Astrocyte of the hippocampus (primary cell): ENCODE measurements around the gene SUCLG2.
A peak's percentile ranks its signal among the peaks of the same experiment; 100 is the strongest.

Experiments
- DNase-seq: peaks from one replicate; pipeline ENCODE4 v3.0.0; 2011; ENCODE audit warnings: low read depth, low spot score

SUCLG2 gene

DNA sequence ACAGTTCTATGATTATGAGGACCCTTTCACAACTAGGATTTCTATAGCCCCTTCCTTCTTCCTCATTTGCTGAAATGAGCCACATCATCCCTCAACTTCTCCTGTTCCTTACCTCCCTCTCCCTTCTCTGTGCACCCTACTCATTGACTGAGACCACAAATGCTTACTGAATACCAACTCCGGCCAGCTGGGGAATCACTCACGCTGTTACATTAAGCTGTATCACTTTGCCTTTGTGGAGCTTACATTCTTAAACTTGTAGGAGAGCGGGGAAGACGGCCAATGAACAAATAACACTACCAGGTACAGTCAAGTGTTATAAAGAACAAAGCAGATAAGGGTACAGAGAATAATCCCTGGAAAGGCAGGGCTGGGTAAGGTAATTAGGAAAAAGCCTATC is 5.7 kb downstream of the SUCLG2 start:
- DNase-seq: peak; percentile 74

DNA sequence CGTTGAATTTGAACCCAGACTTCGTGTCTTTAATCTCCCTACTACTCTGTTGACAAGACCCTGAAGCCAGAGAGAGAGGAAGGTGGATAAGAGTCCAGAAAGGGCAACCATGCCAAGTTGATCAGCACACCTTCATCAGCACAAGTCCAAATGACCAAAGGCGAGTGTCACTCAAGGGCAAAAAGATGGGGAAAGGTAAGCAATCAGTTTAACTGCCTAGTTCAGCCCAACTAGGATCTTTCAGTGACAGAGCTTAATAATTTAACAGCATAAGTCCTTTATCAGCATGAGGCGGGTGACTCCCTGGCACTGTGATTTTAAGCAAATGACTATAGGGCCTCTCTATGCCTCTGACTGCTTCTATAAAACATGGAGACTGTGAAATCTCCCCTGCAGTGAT is 6.2 kb downstream of the SUCLG2 start:
- peak; percentile 25 for DNase-seq

DNA sequence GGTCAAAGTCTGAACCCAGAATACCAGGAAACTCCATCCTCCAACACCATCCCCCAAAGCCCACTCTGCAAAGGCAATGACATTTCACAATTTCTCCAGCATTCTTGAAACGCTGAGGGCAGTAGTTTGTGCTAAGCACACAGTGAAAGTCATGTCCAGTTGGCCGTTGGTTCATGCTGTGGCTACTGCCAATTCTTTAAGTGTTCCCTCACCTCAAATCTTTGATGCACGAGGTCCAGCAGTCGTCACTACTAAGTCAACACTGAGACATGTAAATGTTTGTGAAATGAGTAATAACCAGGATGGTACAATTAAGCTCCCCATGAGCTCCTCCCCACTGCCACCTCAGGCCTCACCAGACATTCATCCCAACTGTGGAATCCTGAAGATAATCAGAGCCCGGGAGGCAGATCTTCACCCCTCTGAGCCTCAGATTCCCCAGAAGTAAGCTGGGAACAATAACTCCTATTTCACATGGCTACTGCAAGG is 7.0 kb downstream of the SUCLG2 start:
- DNase-seq: peak; percentile 94

DNA sequence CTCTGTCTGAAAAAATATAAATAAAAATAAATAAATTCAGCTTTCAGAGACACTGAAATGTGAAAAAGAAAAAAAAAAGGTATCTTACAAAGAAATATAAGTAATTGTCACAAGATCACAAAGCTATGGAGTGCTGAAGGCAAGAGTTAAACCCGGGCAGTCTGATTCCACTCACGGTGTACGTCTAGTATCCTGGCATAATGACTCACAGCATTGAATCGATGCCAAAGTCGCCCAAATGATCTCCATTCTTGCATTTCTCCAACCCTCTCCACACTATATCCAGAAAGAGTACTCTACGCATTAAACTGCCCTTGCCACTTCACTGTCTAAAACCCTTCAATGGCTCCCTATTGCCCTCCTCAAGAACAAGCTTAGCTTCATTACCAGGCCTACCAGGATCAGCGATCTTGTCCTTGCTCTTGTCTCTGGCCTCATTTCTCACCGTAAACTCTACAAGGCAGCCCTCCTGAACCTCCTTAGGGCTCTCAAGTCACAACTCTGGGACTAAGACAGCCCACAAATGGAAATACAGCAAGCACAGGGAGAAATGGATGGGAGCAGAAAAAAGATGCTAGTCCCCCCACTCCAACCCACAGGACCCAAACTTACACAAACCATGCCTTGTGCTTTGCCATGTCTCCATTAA is 7.7 kb downstream of the SUCLG2 start:
- peak; percentile 48 for DNase-seq

DNA sequence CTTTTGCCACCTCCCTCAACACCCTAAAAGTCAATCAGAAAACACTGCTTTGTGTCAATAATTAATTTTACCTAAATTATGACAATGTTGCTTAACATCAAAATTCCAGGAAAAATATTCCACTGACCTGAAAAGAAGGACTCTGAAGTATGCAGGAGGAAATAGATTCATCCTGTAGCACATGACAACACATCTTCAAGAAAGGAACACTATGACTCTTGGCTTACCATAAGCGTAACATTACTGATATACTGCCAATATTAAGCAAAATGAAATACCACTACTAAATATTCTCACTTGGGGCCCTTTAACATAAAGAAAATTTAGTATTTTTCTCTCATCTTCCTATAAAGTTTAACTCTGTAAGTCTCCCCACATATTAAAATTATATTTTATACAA is 9.6 kb downstream of the SUCLG2 start:
- DNase-seq: no peak

DNA sequence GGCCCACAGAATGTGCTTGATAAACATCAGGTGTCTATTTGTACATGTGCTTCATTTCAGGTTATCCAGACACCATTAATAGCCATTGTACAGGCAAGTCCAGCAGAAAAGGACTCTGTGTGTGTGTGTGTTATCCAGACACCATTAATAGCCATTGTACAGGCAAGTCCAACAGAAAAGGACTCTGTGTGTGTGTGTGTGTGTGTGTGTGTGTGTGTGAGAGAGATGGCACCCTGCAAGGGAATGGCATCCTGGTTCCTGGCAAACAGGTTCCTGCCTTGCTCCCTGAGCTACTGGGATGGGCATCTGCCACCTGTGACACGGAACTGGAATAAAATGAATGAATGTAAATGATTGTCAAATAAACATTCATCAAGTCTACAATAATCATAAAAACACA is 11.7 kb downstream of the SUCLG2 start:
- no peak for DNase-seq

DNA sequence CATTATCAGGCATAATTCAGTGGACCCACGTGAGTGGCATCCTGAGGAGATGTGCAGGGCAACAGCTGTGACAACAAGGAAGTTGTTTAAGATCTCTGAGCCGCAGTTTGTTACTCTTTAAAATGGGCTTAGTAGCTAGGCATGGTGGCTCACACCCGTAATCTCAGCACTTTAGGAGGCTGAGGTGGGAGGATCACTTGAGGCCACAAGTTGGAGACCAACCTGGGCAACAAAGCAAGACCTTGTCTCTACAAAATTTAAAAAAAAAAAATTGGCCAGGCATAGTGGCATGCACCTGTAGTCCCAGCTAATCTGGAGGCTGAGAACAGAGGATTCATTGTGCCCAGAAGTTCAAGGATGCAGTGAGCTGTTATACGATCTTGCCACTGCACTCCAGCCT is 12.2 kb downstream of the SUCLG2 start:
- no peak for DNase-seq

DNA sequence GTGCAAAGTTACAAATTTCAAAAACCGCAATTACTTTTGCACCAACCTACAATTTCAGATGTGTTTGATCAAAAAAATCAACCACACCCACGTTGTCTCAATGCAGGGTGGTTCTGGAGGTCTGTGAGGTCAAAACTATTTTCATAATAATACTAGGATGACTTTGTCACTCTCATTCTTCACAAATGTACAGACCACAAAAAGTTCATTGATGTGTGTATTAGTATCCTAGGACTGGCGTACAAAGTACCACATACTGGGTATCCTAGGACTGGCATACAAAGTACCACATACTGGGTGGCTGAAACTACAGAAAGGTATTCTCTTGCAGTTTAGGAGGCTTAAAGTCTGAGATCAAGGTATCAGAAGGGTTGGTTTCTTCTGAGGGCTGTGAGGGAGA is 13.0 kb downstream of the SUCLG2 start:
- DNase-seq: no peak

DNA sequence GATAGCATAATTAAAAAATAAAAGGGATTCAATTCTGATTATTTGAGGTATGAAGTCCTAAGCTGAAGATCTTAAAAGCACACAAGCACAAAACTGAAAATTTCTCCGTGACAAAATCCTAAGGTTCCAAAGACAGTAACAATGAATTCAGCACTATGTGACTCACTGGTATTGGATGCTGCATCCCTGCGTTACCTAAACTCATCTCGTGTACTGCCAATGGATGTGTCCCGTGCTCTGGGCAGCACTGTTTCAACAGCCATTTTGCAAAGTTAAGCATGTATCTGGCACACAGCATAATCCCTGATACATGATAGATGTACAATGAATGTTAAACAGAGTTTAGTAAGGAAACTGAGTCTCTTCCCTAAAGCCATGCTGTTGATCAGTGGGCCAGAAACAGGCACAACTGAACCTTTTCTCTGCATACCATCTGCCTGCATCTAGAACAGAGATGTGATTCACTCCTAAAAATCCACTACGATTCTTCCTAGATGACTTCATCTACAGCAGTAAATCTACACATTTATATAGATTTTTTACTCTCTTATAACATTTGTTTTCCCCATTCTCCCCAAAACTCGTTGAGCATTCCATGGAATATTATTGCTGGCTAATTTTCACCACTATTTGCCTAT is 14.3 kb downstream of the SUCLG2 start:
- peak; percentile 10 for DNase-seq

DNA sequence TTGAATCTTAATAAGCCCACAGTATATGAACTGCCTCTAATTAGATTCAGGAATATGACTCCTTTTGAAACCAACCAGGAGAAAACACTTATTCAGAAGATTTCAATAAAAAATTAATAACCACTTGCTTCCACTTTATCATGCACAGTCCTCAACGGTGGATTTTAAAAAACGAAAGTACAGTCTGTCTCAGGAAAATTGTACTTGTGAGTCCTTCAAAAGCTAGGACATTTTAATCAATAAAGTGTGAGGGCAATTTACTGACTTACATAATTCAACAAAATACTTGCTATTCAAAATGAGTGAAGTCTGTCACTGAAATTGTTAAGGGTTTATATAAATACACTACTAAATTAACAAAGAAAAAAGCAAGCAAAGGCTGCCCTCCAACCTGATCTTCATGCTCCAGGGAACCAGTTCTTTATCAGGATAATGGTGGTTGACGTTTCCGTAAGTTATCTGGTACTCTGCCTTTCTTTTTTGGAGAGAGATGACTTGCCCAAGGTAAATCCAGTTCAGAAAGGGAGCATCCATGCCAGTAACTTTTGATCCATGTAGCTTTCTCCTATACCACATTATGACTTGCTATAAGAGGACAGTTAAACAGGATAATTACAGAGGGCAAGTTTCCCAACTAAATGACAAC is 17.0 kb downstream of the SUCLG2 start:
- no peak for DNase-seq

DNA sequence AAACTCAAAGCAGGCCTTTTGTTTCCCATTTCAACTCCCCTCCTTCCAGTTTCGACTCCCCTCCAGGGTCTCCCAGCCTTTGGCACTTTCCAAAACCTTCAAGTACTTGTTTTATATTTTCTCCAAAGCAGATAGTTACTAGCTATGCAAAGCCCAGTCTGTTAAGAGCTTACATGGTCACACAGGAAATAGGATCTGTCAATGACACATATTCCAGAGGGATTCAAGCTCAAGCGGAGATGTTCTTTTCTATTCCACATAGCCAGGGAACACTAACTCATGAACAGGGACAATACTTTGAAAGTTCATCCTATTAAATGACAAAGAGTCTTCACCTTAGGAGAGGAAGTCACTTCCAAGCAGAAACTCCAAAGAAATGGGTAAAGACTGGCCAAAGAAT is 18.6 kb downstream of the SUCLG2 start:
- no peak for DNase-seq

DNA sequence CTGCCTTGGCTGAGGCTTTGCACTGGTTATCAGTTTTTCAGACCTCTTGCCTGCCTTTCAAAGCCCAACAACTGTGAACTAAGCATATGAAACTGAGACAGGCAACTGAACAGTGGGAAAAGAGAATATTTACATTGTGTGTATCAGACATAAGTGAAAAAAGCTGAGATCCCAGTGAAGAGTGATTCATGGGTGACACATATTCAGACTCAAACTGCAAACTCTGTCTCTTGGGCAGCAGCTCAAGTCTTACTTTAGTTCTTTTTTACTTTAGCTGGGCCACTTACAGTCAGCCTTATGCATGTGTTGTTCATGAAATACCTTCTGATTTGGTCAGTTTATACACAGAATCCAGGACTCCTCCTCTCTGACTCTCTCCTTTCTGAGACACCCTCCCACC is 19.2 kb downstream of the SUCLG2 start:
- DNase-seq: peak; percentile 59

DNA sequence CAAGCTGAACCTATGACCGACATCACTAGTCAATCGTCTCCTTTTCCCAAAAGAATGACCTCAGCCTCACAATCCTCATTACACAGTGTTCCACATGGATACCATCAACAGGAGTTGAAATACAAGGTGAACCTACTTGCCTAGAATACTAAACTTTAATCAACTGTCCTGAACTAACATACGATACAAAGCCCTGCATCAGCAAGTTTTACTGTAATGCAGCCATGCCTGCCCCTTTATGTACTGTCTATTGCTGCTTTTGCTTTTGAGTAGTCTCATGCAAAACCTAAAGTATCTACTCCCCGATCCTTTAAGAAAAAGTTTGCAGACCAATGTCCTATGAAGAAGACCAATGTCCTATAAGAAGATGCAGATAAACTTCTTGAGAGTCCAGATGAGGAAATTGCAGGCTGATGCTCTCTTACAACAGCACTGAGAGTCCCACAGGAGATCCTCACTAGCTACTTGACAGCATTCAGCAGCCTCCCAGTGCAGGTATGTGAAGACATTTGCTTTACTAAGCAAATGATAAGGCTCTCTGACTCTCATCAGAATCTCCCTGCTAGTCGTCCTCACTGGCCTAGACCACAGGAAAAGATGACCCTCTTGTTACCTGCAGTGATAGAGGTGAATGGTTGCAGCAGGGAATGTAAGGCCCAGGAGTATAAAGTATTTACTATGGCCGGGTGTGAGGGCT is 23.6 kb downstream of the SUCLG2 start:
- DNase-seq: no peak

DNA sequence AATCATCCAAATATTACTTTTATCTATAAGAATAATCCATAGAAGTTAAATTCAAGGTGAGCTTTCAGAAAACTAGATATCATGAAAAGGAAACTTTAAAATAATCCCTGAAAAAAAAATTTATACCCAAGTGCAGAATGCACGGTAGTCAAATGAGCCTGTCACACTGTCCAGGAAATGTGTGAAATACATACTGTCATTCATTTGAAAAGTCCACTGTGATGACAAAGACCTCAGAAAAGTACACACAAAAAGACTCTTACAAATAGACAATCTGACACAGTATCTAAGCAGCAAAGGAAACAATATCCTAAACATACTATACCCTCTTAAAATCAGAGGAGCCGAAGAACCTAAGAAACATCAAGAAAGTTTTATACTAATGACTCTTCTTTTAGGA is 29.7 kb downstream of the SUCLG2 start:
- no peak for DNase-seq

DNA sequence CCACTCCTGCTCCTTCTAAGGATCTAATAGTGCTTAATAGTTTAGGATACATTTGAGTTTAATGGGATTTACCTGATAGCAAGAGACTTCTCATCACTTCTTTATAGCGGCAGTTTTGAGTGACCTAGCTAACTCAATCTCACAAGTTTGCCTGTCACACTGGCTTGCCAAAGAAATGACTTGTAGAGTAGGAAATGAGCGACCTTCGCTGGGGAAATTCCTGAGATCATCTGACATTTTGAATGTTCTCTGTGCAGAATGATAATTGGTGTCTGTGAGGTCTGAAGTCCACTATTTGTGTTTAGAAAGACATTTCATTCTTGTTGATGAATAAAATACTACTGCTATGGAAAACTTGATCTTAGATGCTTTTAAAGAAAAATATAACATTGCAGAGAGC is 30.3 kb downstream of the SUCLG2 start:
- no peak for DNase-seq

DNA sequence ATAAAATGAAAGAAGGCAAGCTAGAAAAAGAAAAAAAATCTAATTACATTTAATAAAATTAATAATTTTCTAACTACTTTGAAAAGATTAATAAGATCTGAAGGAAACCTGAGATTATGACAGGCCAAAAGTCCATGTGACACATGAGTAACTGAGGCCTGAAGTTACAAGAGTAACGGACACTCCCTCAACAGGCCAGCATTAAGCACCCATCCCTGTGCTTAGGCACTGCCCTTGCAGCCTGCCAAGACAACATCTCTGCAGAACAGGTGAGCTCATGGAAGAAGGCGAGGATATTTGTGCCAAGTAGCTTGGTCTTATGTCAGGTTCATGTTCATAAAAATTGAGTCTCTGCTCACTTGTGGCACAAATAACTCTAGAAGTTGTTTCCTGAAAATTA is 31.8 kb downstream of the SUCLG2 start:
- no peak for DNase-seq

DNA sequence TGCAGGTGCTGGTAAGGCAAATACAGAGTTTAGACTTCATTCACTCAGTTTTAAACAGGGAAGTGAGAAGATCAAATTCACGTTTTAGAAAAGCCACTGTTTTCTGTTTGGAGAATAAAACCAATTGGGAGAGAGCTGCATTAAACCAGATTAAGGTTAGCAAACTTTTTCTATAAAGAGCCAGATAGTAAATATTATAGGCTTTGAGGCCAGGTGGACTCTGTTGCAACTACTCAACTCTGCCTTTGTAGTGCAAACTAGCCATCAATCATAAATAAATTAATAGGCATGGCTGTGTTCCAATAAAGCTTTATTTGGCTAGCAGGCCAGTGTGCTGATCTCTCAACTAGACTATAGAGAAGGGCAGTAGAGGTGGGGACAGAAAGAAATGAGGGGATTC is 33.5 kb downstream of the SUCLG2 start:
- no peak for DNase-seq

DNA sequence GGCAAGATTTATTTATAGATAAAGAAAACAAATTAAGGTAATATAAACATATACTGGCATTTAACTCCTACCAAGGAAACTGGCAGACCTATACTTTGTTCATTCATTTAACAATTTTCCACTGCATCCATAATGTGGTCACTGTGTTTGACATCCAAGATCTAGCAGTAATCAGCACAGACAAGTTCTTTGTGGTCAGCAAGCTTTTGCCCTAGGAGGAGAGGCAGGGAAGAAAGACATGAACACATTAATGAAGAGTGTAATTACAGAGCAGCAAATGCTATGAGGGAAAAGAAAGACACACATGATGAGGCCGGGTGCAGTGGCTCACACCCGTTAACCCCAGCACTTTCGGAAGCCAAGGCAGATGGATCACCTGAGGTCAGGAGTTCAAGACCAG is 34.4 kb downstream of the SUCLG2 start:
- peak; percentile 33 for DNase-seq

DNA sequence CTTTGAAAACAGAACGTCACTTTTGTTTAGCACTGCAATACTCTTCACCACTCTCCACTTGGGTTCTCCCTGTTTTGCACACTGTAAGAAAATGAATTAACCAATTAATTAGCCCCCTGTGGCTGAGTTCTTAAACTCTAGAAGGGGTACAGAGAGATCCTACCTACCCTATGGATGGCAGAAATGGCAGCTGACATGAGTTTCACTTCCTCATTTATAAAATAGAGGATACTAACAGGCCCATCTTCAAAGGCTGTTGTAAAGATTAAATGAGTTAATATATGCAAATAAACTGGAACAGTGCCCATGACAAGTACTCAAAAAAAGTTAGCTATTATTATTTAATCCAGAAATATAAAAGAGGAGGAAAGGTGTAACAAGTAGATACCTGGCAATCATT is 36.9 kb downstream of the SUCLG2 start:
- DNase-seq: no peak

DNA sequence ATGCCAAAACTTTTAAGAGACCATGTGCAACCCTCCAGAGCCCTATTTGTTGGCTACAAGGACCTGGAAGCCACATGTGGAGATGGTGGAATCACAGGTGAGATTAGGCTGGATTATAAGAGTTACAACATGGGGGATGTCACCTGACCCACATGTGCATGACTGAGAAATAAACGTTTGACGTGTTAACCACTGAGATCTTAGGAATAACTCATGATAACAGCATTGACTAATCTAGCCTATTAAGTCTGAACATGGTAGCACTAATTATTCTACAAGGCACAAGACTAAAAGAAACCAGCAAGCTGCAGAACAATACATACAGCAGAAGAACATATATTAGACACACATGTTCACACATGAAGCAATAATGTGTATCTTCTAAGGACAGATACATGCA is 38.4 kb downstream of the SUCLG2 start:
- no peak for DNase-seq

DNA sequence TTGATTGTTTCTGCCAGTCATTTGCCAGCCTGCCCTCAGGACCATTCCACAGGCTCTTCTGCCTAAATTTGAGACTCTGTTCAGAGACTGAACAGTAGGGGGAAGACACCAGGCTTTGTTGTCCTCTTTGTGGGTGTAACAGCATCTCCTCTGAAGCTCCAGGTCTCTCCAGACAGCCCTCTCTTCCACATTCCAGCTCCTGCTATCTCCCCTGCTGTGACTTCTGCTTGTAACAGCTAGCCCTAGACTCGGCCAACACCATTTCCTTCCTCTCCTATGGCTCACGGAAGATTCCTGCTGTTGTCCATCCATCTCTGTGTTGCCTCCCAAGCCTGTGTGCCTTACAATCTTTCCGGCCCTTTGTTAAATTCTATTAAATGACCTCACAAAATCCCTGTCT is 40.2 kb downstream of the SUCLG2 start:
- no peak for DNase-seq

DNA sequence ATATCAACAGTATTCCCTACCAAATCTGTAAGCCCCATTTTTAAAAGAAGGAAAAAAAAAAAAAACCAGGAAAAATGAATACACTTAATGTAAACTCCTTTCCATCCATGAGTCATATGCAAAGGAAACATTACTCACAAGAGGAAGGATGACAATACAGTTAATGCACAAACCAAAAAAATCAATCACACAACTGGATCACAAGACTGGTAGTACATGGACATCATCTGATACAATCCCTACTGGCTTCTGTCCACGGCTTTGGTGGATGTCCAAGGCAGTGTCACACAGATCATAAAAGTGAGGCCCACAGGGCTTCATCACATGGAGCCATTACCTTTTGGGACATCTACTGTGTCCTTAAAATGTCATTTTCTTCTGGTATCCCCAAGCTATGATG is 44.0 kb downstream of the SUCLG2 start:
- no peak for DNase-seq

DNA sequence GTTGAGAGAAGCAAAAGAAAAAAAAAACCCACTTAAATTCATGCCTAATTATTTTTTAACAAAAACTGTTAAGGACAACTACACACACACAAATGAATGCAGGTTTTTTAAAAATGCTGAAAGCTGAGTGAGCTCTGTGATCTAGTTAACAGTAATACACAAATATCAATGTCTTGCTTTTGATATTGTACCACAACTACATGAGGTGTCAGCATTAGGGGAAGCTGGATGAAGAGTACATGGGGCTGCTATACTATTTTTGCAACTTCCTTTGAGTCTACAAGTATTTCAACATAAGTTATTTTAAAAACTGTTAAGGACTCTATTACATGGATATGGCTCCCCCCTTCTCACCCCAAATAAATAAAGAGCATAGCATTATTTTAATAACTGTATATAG is 44.7 kb downstream of the SUCLG2 start:
- DNase-seq: no peak
